WI38 (cell line): Measurements from ENCODE around the gene AATK.

Experiments used
- H3K4me3 ChIP-seq: 2 replicates; pipeline ENCODE4 v1.5.1; 2011; ENCODE audit warnings: low read depth, mild to moderate bottlenecking, control low read depth, low read length
- CTCF ChIP-seq: IDR thresholded peaks from 2 replicates; pipeline ENCODE4 v1.5.1; 2012; ENCODE audit warnings: low read depth, mild to moderate bottlenecking, control low read depth, low read length

The AATK gene

GRCh38 chr17:81187586-81188490 lies 21.8 kb upstream of the AATK start:
- H3K4me3 ChIP-seq: no peak overlapping the region

DNA sequence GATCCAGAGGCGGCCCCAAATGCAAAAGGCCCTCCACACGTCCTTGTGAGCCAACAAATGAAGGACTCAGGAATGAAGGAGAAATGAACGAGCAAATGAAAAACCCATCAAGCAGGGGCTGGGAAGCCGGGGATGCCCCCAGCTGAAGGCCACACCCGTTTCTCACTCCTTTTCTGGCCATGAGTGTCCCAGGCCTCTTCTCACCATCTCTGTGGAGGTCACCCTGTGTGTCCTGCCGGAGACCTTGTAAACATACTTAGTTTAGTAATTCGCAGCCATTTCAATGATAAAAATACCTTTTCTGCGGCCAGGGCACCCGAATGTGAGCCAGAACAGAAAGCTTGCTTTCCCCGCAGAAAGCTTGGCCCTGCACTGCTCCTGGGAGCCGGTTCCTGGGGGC lies 21.1 kb upstream of the AATK start:
- TF ChIP-seq CTCF: no peak
- H3K4me3 ChIP-seq: no peak overlapping the region

More at GRCh38 chr17:81187586-81188490, 21.8 kb upstream of the AATK start:
- no peak for TF ChIP-seq CTCF

DNA sequence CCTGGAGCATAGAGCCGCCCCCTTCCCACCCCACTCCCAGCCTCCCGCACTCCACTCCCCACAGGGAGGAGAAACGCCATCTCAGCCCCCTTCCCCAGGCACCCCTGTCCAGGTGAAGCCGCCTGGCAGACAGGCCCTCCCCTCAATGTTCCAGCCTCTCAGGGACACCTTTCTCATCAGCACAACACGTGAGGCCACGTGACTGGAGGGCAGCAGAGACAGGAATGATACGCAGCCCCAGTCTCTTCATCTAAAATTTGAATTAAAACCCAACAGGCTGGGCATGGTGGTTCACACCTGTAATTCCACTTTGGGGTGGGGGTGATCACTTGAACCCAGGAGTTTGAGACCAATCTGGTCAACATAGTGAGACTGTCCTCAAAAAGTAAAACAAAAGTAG lies 20.2 kb upstream of the AATK start:
- TF ChIP-seq CTCF: no peak
- H3K4me3 ChIP-seq: no peak overlapping the region

- no peak for TF ChIP-seq CTCF
These were observed 18.5 kb upstream of the AATK start for GRCh38 chr17:81184555-81184954.

DNA sequence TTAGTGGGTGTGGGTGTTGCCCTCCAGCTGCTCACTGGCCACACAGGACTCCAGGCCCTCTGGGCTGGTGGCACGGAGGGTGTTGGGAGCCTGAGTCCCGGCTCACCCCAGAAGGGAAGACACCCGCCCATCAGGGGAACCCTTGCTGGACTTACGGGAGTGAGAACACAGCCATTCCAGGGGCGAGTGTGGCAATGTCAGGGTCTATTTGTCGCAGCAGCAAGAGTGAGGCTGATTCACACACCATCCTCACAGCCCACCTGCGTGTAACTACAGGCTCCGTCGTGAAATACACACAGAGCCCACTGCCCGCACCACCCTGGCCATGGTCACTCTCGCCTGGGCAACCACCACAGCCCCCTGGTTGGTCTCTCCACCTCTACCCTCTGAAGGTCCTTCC lies 17.8 kb upstream of the AATK start:
- H3K4me3 ChIP-seq: no peak overlapping the region
- TF ChIP-seq CTCF: no peak

More at GRCh38 chr17:81184555-81184954, 18.5 kb upstream of the AATK start:
- no peak overlapping the region for H3K4me3 ChIP-seq

DNA sequence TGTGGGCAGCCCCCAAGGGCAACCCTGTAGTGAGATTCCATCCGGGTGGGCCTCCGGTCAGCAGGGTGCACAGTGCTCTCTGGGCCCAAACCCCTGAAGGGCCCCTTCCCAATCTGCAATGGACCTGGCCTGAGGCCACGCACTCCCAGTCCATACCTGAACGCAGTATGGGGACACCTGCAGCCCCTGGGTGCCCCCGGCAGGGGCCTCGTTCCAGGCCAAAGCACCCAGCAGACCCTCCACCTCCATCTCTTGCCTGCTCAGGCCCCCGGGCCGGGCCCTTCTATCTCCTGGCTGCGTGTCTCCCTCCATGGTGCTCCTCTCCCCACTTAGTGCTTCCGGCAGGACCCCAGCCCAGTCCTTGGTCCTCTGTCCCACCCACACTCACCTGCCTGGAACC lies 17.3 kb upstream of the AATK start:
- no peak overlapping the region for H3K4me3 ChIP-seq
- no peak for TF ChIP-seq CTCF

DNA sequence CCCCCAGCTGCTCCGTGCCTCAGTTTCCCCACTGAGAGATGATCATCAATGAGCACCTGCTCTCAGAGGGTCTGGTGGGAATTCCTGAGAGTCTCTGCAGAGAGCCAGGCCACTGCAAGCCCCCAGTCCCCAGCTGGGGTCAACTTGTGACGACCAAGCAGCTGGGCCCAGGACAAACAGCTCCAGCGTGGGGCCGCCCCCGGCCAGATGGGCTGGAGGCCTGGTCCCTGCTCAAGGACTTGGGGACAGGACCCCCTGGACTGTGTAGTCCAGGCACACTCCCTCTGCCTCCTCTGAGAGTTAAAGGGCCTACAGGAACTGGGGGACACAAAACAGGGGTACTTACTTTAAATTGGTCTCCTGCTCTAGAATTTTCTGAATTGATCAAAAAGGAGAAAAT lies 16.6 kb upstream of the AATK start:
- no peak overlapping the region for H3K4me3 ChIP-seq
- TF ChIP-seq CTCF: no peak
